Gastrocnemius medialis (tissue), 4 donors: ENCODE results near the gene ETNK1. TPM values are rescaled to one million over a fixed set of nuclear protein-coding genes. Genes with fewer than 3 reads are reported as not detected.

Source experiments
- ATAC-seq, 2 donors: fragments of 150-250 bp; one replicate each; pipeline ENCODE4 v1.9.1; 2016
- DNase-seq, 2 donors: peaks; one replicate each; pipeline ENCODE4 v3.0.0-alpha.2; 2019
- H3K27ac ChIP-seq, 4 donors: fragments of 200-600 bp; sonication (generic); 1 replicate in 1 of 4; 2 replicates in 3 of 4; pipeline ENCODE4 v1.5.1; 2016 to 2018; ENCODE audit warnings: mild to moderate bottlenecking in 2 of 4, moderate library complexity in 1 of 4
- H3K27me3 ChIP-seq, 3 donors: fragments of 200-600 bp; sonication (generic) in 2 of 3; 1 replicate in 1 of 3; 2 replicates in 2 of 3; pipeline versions ENCODE4 v1.5.1 to v1.6.0; 2016 to 2019; ENCODE audit warnings: mild to moderate bottlenecking in 1 of 3, moderate library complexity in 1 of 3
- H3K36me3 ChIP-seq, 2 donors: fragments of 200-600 bp; sonication (generic) in 1 of 2; one replicate each; pipeline ENCODE4 v1.5.1; 2017 to 2018
- H3K4me1 ChIP-seq, 2 donors: fragments of 200-600 bp; sonication (generic) in 1 of 2; one replicate each; pipeline ENCODE4 v1.5.1; 2016 to 2017; ENCODE audit warnings: mild to moderate bottlenecking in 2 of 2
- H3K4me3 ChIP-seq, 4 donors: fragments of 200-600 bp; sonication (generic) in 3 of 4; 1 replicate in 1 of 4; 2 replicates in 3 of 4; pipeline ENCODE4 v1.5.1; 2016 to 2019; ENCODE audit warnings: mild to moderate bottlenecking in 2 of 4
- H3K9me3 ChIP-seq, 3 donors: fragments of 200-600 bp; sonication (generic) in 2 of 3; 1 replicate in 1 of 3; 2 replicates in 2 of 3; pipeline ENCODE4 v1.5.1; 2016 to 2019
- POLR2A ChIP-seq, 2 donors: fragments of 450-650 bp; IDR thresholded peaks; one replicate each; pipeline ENCODE4 v1.6.1; 2017; ENCODE audit warnings: antibody characterized with exemption in 2 of 2, mild to moderate bottlenecking in 2 of 2, moderate library complexity in 2 of 2
- in situ Hi-C, 4 donors: fragments of 200-750 bp; cut with MboI; loops; one replicate each; pipeline versions ENCODE4 v1.15.0 to v1.8.0; 2017; ENCODE audit warnings: low sequenced_read_pairs in 4 of 4
- intact Hi-C: fragments of 100-400 bp; cut with DNase I; formaldehyde crosslinking; loops from one replicate; pipeline ENCODE4 v1.15.1; 2023; ENCODE audit warnings: low total_unique reads
- total RNA-seq, 4 donors: library from RNA; depleted of rRNA; stranded (reverse); fragments of >200 nt; gene quantifications; one replicate each; pipeline versions ENCODE4 v1.1.0 to v1.2.3, GENCODE V29; 2016
- TF ChIP-seq, protein P1 (sequence below), 5 experiments: fragments of 450-650 bp in 3 of 5; fragments of 200-600 bp in 2 of 5; sonication (generic) in 2 of 5; IDR thresholded peaks in 4 of 5; conservative IDR thresholded peaks in 1 of 5; 1 replicate in 4 of 5; 2 replicates in 1 of 5; pipeline ENCODE4 v1.5.1; 2016 to 2019; ENCODE audit warnings: antibody characterized with exemption in 5 of 5, mild to moderate bottlenecking in 3 of 5, moderate library complexity in 3 of 5

ETNK1 gene
- total RNA-seq, 4 donors from 2014 or later: 6.5 to 15.1 (median 7.2) TPM

DNA sequence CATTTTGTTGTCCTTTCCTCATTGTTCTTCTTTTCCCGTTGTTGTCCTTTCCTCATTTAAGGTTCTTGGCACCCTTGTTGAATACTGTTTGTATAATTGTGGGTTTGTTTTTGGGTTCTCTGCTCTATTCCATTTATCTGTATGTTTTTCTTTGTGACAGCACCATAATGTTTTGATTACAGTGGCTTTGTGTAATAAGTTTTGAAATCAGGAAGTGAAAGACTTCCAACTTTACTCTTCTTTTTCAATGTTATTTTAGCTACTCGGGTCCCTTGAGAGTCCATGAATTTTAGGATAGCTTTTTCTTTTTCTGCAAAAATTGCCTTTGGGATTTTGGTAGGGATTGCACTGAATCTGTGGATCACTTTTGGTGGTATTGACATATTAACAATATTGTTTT, 28.1 kb downstream of the ETNK1 start:
- in situ Hi-C loops (no loop called here), intact Hi-C loops (no loop called here)
- H3K27me3 ChIP-seq: no peaks in the 10 kb centered on the region
- no peaks in the 10 kb centered on the region for H3K9me3 ChIP-seq
- H3K4me3 ChIP-seq: no peak overlapping the region
- DNase-seq: no peak
- peaks cover 5 to 7% of the 10 kb centered on the region in 2 donors for H3K4me1 ChIP-seq
- TF ChIP-seq POLR2A (IDR thresholded peaks at IDR 0.05): no peak
- TF ChIP-seq, protein P1, sequence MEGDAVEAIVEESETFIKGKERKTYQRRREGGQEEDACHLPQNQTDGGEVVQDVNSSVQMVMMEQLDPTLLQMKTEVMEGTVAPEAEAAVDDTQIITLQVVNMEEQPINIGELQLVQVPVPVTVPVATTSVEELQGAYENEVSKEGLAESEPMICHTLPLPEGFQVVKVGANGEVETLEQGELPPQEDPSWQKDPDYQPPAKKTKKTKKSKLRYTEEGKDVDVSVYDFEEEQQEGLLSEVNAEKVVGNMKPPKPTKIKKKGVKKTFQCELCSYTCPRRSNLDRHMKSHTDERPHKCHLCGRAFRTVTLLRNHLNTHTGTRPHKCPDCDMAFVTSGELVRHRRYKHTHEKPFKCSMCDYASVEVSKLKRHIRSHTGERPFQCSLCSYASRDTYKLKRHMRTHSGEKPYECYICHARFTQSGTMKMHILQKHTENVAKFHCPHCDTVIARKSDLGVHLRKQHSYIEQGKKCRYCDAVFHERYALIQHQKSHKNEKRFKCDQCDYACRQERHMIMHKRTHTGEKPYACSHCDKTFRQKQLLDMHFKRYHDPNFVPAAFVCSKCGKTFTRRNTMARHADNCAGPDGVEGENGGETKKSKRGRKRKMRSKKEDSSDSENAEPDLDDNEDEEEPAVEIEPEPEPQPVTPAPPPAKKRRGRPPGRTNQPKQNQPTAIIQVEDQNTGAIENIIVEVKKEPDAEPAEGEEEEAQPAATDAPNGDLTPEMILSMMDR (IDR thresholded peaks at IDR 0.05 in 4 of 5, conservative IDR thresholded peaks at IDR 0.05 in 1 of 5): no peak
- no peak for ATAC-seq
- peak overlapping the region in 1 of 4 donors; percentile 2 for H3K27ac ChIP-seq
- H3K36me3 ChIP-seq: no peaks in the 10 kb centered on the region

DNA sequence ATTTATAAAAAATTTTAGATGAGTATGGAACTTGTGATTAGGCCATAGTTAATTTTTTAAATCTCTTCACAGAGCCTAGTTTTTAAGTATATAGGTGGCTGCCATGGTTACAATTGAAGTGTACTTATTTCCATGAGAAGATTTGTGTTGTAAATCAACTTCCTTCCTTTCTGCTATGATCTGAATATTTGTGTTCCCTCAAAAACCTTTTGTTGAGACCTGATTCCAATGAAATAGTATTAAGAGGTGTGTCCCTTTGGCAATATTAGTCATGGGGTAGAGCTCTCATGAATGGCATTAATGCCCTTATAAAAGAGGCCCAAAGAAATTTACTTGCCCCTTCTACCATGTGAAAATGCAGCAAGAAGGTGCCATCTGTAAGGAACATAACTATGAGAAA, 28.8 kb downstream of the ETNK1 start:
- H3K9me3 ChIP-seq: no peaks in the 10 kb centered on the region
- in situ Hi-C loops (no loop called here), intact Hi-C loops (no loop called here)
- ATAC-seq (no peak), DNase-seq (no peak)
- no peaks in the 10 kb centered on the region for H3K36me3 ChIP-seq
- peaks cover 5 to 7% of the 10 kb centered on the region in 2 donors for H3K4me1 ChIP-seq
- TF ChIP-seq POLR2A (IDR thresholded peaks at IDR 0.05): no peak
- TF ChIP-seq, protein P1 (IDR thresholded peaks at IDR 0.05 in 4 of 5, conservative IDR thresholded peaks at IDR 0.05 in 1 of 5): no peak
- H3K27me3 ChIP-seq: no peaks in the 10 kb centered on the region
- H3K4me3 ChIP-seq: no peak overlapping the region
- no peak overlapping the region for H3K27ac ChIP-seq

- in situ Hi-C loops: no loop called here
- no peaks in the 10 kb centered on the region for H3K9me3 ChIP-seq
- intact Hi-C loops: no loop called here
- H3K27ac ChIP-seq: no peak overlapping the region
- peaks cover 0 to 6% of the 10 kb centered on the region in 2 donors for H3K36me3 ChIP-seq
- no peak for TF ChIP-seq POLR2A (IDR thresholded peaks at IDR 0.05)
- TF ChIP-seq, protein P1 (IDR thresholded peaks at IDR 0.05 in 4 of 5, conservative IDR thresholded peaks at IDR 0.05 in 1 of 5): no peak
- no peaks in the 10 kb centered on the region for H3K27me3 ChIP-seq
- H3K4me3 ChIP-seq: no peak overlapping the region
- DNase-seq (no peak), ATAC-seq (no peak)
- peaks cover 5 to 7% of the 10 kb centered on the region in 2 donors for H3K4me1 ChIP-seq
Observed at GRCh38 chr12:22656376-22656775, 31.4 kb downstream of the ETNK1 start.

- no peak overlapping the region for H3K4me3 ChIP-seq
- H3K4me1 ChIP-seq: peaks cover 5 to 7% of the 10 kb centered on the region in 2 donors
- intact Hi-C loops (no loop called here), in situ Hi-C loops (no loop called here)
- no peak for DNase-seq
- H3K27ac ChIP-seq: no peak overlapping the region
- ATAC-seq: no peak
- H3K27me3 ChIP-seq: no peaks in the 10 kb centered on the region
- TF ChIP-seq, protein P1 (IDR thresholded peaks at IDR 0.05 in 4 of 5, conservative IDR thresholded peaks at IDR 0.05 in 1 of 5): no peak
- TF ChIP-seq POLR2A (IDR thresholded peaks at IDR 0.05): no peak
- H3K36me3 ChIP-seq: peaks cover 0 to 6% of the 10 kb centered on the region in 2 donors
- H3K9me3 ChIP-seq: no peaks in the 10 kb centered on the region
Observed at GRCh38 chr12:22656831-22657230, 31.9 kb downstream of the ETNK1 start.

DNA sequence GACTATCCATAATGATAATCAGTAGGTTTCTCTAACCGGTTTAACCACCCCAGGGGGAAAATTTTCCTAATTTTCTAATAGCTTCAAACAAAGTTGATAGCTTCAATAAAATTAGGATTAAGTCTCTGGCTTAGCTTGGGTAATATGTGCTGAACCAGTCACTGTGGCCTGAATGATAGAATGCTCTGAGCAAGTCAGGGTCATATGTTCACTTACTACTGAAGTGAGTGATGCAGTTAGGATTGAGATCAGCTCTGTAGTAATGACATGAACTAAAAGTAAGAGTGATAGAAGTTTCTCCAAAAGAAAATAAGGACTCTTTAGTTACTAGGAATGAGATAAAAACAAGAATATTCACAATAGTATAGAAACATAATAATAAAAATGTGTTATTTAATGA, 32.6 kb downstream of the ETNK1 start:
- peaks cover 0 to 6% of the 10 kb centered on the region in 2 donors for H3K36me3 ChIP-seq
- TF ChIP-seq, protein P1 (IDR thresholded peaks at IDR 0.05 in 4 of 5, conservative IDR thresholded peaks at IDR 0.05 in 1 of 5): no peak
- TF ChIP-seq POLR2A (IDR thresholded peaks at IDR 0.05): no peak
- intact Hi-C loops: no loop called here
- ATAC-seq: no peak
- DNase-seq: no peak
- no peaks in the 10 kb centered on the region for H3K9me3 ChIP-seq
- H3K4me3 ChIP-seq: no peak overlapping the region
- no peaks in the 10 kb centered on the region for H3K27me3 ChIP-seq
- in situ Hi-C loops: no loop called here
- H3K27ac ChIP-seq: no peak overlapping the region
- peaks cover 5 to 7% of the 10 kb centered on the region in 2 donors for H3K4me1 ChIP-seq
